ENCODE data around the gene LRRN4. TPM values are rescaled to one million over a fixed set of nuclear protein-coding genes. Genes with fewer than 3 reads are reported as not detected.

The LRRN4 gene
- total RNA-seq, 2 experiments from 2014 or later = not detected

GRCh38 chr20:6046432-6046831, 7.4 kb downstream of the LRRN4 start:
- Histone ChIP-seq H3K27ac (ENCODE audit: low read depth, low read length, poor library complexity, severe bottlenecking) (no peak overlapping the region), H3K9me2 (ENCODE audit: insufficient read depth, low read length) (no peaks in the 10 kb centered on the region), H3K9me3 (ENCODE audit: low read length) (no peaks in the 10 kb centered on the region), H2AFZ (ENCODE audit: low read length) (no peak overlapping the region), H3K4me2 (ENCODE audit: low read length) (no peak overlapping the region), H3K36me3 (ENCODE audit: insufficient read depth, low read length) (0 out of 2 replicates have a peak, but pooled peaks cover 9% of the 10 kb centered on the region), H4K20me1 (ENCODE audit: insufficient read depth, low read length) (no peaks in the 10 kb centered on the region), H3K79me2 (ENCODE audit: insufficient read depth, low read depth, low read length) (no peaks in the 10 kb centered on the region), H3K4me1 (ENCODE audit: insufficient read depth, low read length, poor library complexity, severe bottlenecking) (no peaks in the 10 kb centered on the region), H3K4me3 (ENCODE audit: low read depth, low read length, poor library complexity, severe bottlenecking) (no peak overlapping the region)
- POLR2A ChIA-PET = interaction anchor here (0.7 kb wide), 1 partner anchor 42 kb away, joined by 3 read pairs; no protein-coding TSS in a partner anchor
- CTCF ChIA-PET (ENCODE audit: unreplicated experiment) = no interaction called here
- no peak for DNase-seq (ENCODE audit: low spot score)
- intact Hi-C loops (cut with micrococcal nuclease; ENCODE audit: unreplicated experiment) = no loop called here
- no TSS peak for BruUV-seq (replicated peaks)
- TF ChIP-seq, protein P1, sequence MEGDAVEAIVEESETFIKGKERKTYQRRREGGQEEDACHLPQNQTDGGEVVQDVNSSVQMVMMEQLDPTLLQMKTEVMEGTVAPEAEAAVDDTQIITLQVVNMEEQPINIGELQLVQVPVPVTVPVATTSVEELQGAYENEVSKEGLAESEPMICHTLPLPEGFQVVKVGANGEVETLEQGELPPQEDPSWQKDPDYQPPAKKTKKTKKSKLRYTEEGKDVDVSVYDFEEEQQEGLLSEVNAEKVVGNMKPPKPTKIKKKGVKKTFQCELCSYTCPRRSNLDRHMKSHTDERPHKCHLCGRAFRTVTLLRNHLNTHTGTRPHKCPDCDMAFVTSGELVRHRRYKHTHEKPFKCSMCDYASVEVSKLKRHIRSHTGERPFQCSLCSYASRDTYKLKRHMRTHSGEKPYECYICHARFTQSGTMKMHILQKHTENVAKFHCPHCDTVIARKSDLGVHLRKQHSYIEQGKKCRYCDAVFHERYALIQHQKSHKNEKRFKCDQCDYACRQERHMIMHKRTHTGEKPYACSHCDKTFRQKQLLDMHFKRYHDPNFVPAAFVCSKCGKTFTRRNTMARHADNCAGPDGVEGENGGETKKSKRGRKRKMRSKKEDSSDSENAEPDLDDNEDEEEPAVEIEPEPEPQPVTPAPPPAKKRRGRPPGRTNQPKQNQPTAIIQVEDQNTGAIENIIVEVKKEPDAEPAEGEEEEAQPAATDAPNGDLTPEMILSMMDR (conservative IDR thresholded peaks at IDR 0.05; ENCODE audit: low read length) = no peak

DNA sequence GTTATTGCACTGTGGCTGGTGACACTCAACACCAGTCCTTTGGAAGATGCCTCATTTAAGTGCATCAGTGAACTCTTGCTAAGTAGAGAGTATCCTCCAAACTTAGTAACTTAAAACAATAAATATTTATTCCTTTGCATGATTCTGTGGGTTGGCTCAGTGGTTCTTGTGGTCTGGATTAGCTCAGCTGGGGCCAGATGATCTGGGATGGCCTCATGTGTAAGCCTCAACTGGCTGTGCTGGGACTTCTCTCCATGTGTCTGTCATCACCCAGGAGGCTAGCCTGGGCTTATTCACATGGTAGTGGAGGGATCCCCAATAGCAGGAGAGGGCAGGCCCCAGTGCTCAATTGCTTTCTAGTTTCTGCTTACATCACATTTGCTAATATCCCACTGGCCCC, 8.3 kb downstream of the LRRN4 start:
- no TSS peak for BruUV-seq (replicated peaks)

GRCh38 chr20:6044115-6044514, 9.7 kb downstream of the LRRN4 start:
- TF ChIP-seq, protein P1 (conservative IDR thresholded peaks at IDR 0.05; ENCODE audit: low read length) = no peak
- no peak for TF ChIP-seq EZH2phosphoT487 (IDR thresholded peaks at IDR 0.05; ENCODE audit: borderline replicate concordance, low read depth, low read length)
- BruUV-seq (replicated peaks) = no TSS peak
- H3K4me1 ChIP-seq (ENCODE audit: insufficient read depth, low read length, poor library complexity, severe bottlenecking) = no peaks in the 10 kb centered on the region
- H3K79me2 ChIP-seq (ENCODE audit: insufficient read depth, low read depth, low read length) = no peaks in the 10 kb centered on the region
- H3K4me2 ChIP-seq (ENCODE audit: low read length) = no peak overlapping the region
- ChIA-PET POLR2A (interaction anchor here (0.6 kb wide), 1 partner anchor 537 kb away, joined by 3 read pairs; no protein-coding TSS in a partner anchor), CTCF (ENCODE audit: unreplicated experiment) (no interaction called here)
- H3K9me3 ChIP-seq (ENCODE audit: low read length) = no peaks in the 10 kb centered on the region
- no peak overlapping the region for H3K4me3 ChIP-seq (ENCODE audit: low read depth, low read length, poor library complexity, severe bottlenecking)
- H2AFZ ChIP-seq (ENCODE audit: low read length) = no peak overlapping the region
- no peaks in the 10 kb centered on the region for H4K20me1 ChIP-seq (ENCODE audit: insufficient read depth, low read length)
- no peaks in the 10 kb centered on the region for H3K9me2 ChIP-seq (ENCODE audit: insufficient read depth, low read length)
- H3K27ac ChIP-seq (ENCODE audit: low read depth, low read length, poor library complexity, severe bottlenecking) = no peak overlapping the region
- intact Hi-C loops (cut with micrococcal nuclease; ENCODE audit: unreplicated experiment) = no loop called here
- peaks cover 32% of the 10 kb centered on the region for H3K36me3 ChIP-seq (ENCODE audit: insufficient read depth, low read length)
- no peak for DNase-seq (ENCODE audit: low spot score)

More for the DNA sequence above, 8.3 kb downstream of the LRRN4 start:
- CTCF ChIA-PET (ENCODE audit: unreplicated experiment) = no interaction called here
- Histone ChIP-seq H3K4me1 (ENCODE audit: insufficient read depth, low read length, poor library complexity, severe bottlenecking) (no peaks in the 10 kb centered on the region), H3K27ac (ENCODE audit: low read depth, low read length, poor library complexity, severe bottlenecking) (no peak overlapping the region), H4K20me1 (ENCODE audit: insufficient read depth, low read length) (no peaks in the 10 kb centered on the region), H3K4me2 (ENCODE audit: low read length) (no peak overlapping the region), H3K4me3 (ENCODE audit: low read depth, low read length, poor library complexity, severe bottlenecking) (no peak overlapping the region), H3K79me2 (ENCODE audit: insufficient read depth, low read depth, low read length) (no peaks in the 10 kb centered on the region), H2AFZ (ENCODE audit: low read length) (no peak overlapping the region), H3K9me2 (ENCODE audit: insufficient read depth, low read length) (no peaks in the 10 kb centered on the region), H3K36me3 (ENCODE audit: insufficient read depth, low read length) (peaks cover 18% of the 10 kb centered on the region), H3K9me3 (ENCODE audit: low read length) (no peaks in the 10 kb centered on the region)
- DNase-seq (ENCODE audit: low spot score) = no peak
- intact Hi-C loops (cut with micrococcal nuclease; ENCODE audit: unreplicated experiment) = no loop called here
- POLR2A ChIA-PET = no interaction called here
- no peak for TF ChIP-seq EZH2phosphoT487 (IDR thresholded peaks at IDR 0.05; ENCODE audit: borderline replicate concordance, low read depth, low read length)
- TF ChIP-seq, protein P1 (conservative IDR thresholded peaks at IDR 0.05; ENCODE audit: low read length) = no peak
